ENCODE measurements around the gene METTL21C. TPM values are rescaled to one million over a fixed set of nuclear protein-coding genes. Genes with fewer than 3 reads are reported as not detected.

METTL21C gene
- total RNA-seq, 2 donors from 2014 or later = not detected

- Histone ChIP-seq H3K9me3 (no peaks in the 10 kb centered on the region), H3K36me3 (no peaks in the 10 kb centered on the region), H3K27ac (no peak overlapping the region), H3K4me1 (replicated peaks) (no peaks in the 10 kb centered on the region), H3K4me3 (no peak overlapping the region), H3K27me3 (replicated peaks; ENCODE audit: insufficient read depth) (no peaks in the 10 kb centered on the region)
- TF ChIP-seq POLR2A (IDR thresholded peaks at IDR 0.05) (no peak), POLR2AphosphoS5 (IDR thresholded peaks at IDR 0.05) (no peak)
- TF ChIP-seq, protein P1, sequence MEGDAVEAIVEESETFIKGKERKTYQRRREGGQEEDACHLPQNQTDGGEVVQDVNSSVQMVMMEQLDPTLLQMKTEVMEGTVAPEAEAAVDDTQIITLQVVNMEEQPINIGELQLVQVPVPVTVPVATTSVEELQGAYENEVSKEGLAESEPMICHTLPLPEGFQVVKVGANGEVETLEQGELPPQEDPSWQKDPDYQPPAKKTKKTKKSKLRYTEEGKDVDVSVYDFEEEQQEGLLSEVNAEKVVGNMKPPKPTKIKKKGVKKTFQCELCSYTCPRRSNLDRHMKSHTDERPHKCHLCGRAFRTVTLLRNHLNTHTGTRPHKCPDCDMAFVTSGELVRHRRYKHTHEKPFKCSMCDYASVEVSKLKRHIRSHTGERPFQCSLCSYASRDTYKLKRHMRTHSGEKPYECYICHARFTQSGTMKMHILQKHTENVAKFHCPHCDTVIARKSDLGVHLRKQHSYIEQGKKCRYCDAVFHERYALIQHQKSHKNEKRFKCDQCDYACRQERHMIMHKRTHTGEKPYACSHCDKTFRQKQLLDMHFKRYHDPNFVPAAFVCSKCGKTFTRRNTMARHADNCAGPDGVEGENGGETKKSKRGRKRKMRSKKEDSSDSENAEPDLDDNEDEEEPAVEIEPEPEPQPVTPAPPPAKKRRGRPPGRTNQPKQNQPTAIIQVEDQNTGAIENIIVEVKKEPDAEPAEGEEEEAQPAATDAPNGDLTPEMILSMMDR (IDR thresholded peaks at IDR 0.05) = no peak
- DNase-seq (ENCODE audit: low spot score) = no peak
- intact Hi-C loops (cut with DNase I) = no loop called here
Measured at GRCh38 chr13:102709536-102709935, 14.7 kb upstream of the METTL21C start.

- H3K36me3 ChIP-seq = no peaks in the 10 kb centered on the region
- H3K27ac ChIP-seq = no peak overlapping the region
- no peak for DNase-seq (ENCODE audit: low spot score)
- intact Hi-C loops (cut with DNase I) = no loop called here
- H3K9me3 ChIP-seq = no peaks in the 10 kb centered on the region
- H3K4me3 ChIP-seq = no peak overlapping the region
- no peaks in the 10 kb centered on the region for H3K4me1 ChIP-seq (replicated peaks)
- 97% methylated on average over 2 of the region's 2 CpGs for WGBS
- TF ChIP-seq POLR2A (IDR thresholded peaks at IDR 0.05) (no peak), POLR2AphosphoS5 (IDR thresholded peaks at IDR 0.05) (no peak)
- no peaks in the 10 kb centered on the region for H3K27me3 ChIP-seq (replicated peaks; ENCODE audit: insufficient read depth)
Measured at GRCh38 chr13:102708991-102709390, 14.1 kb upstream of the METTL21C start.

GRCh38 chr13:102708211-102708610 is 13.4 kb upstream of the METTL21C start:
- intact Hi-C loops (cut with DNase I) = no loop called here

DNA sequence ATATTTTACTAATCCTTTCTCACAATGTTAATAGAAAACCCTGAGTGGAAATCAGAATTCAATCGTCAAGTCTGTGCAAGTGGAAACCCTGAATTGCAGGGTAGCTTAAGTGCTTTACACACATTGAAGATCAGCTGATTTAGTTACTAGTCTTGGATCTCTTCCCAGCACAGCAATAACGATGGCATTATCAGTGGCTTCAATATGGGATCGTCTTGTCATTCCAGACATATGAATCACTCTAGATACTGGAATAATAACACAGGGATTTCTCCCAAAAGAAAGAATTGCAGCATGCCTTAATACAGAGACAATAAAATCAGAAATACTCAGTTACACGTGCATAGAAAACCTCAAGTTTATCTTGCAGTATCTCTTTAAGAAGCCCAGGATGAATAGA is 12.6 kb upstream of the METTL21C start:
- Histone ChIP-seq H3K27ac (no peak overlapping the region), H3K9me3 (no peaks in the 10 kb centered on the region)
- intact Hi-C loops (cut with DNase I) = no loop called here

More at GRCh38 chr13:102708211-102708610, 13.4 kb upstream of the METTL21C start:
- no peaks in the 10 kb centered on the region for H3K4me1 ChIP-seq (replicated peaks)
- no peaks in the 10 kb centered on the region for H3K27me3 ChIP-seq (replicated peaks; ENCODE audit: insufficient read depth)
- H3K4me3 ChIP-seq = no peak overlapping the region
- DNase-seq (ENCODE audit: low spot score) = no peak
- WGBS = 33% methylated on average over 2 of the region's 2 CpGs
- H3K27ac ChIP-seq = no peak overlapping the region
- TF ChIP-seq, protein P1 (IDR thresholded peaks at IDR 0.05) = no peak
- no peak for TF ChIP-seq POLR2AphosphoS5 (IDR thresholded peaks at IDR 0.05)
- no peak for TF ChIP-seq POLR2A (IDR thresholded peaks at IDR 0.05)
- H3K9me3 ChIP-seq = no peaks in the 10 kb centered on the region
- no peaks in the 10 kb centered on the region for H3K36me3 ChIP-seq

GRCh38 chr13:102704238-102705058 is 9.6 kb upstream of the METTL21C start:
- no peaks in the 10 kb centered on the region for H3K36me3 ChIP-seq
- H3K4me1 ChIP-seq (replicated peaks) = no peaks in the 10 kb centered on the region
- no peak for DNase-seq (ENCODE audit: low spot score)
- intact Hi-C loops (cut with DNase I) = loop anchor here (5.0 kb wide), 1 partner anchor 107 kb away; the partner anchor contains the start of gene TPP2
- no peak overlapping the region for H3K4me3 ChIP-seq
- WGBS = 72% methylated on average over 6 of the region's 6 CpGs
- H3K27ac ChIP-seq = no peak overlapping the region
- no peak for TF ChIP-seq POLR2A (IDR thresholded peaks at IDR 0.05)
- TF ChIP-seq, protein P1 (IDR thresholded peaks at IDR 0.05) = no peak
- TF ChIP-seq POLR2AphosphoS5 (IDR thresholded peaks at IDR 0.05) = no peak
- no peaks in the 10 kb centered on the region for H3K9me3 ChIP-seq
- H3K27me3 ChIP-seq (replicated peaks; ENCODE audit: insufficient read depth) = no peaks in the 10 kb centered on the region

More for the DNA sequence above, 12.6 kb upstream of the METTL21C start:
- TF ChIP-seq, protein P1 (IDR thresholded peaks at IDR 0.05) = no peak
- peak; percentile 74 for TF ChIP-seq POLR2AphosphoS5 (IDR thresholded peaks at IDR 0.05)
- Histone ChIP-seq H3K27me3 (replicated peaks; ENCODE audit: insufficient read depth) (no peaks in the 10 kb centered on the region), H3K4me3 (no peak overlapping the region), H3K4me1 (replicated peaks) (no peaks in the 10 kb centered on the region), H3K36me3 (no peaks in the 10 kb centered on the region)
- DNase-seq (ENCODE audit: low spot score) = no peak
- 10% methylated on average over 4 of the region's 4 CpGs for WGBS
